GM18861 (cell line): ENCODE data around the gene FAM43A.
A peak's percentile ranks its signal among the peaks of the same experiment; 100 is the strongest.

Experiments
- ATAC-seq: cut with Tn5 transposase; IDR thresholded peaks from one replicate; pipeline ENCODE4 v1.9.1; 2021; ENCODE audit not compliant: unreplicated experiment

Gene FAM43A

GRCh38 chr3:194675680-194676079, 10.0 kb upstream of the FAM43A start:
- no peak for ATAC-seq

- ATAC-seq: no peak
Measured at GRCh38 chr3:194676471-194676870, 9.2 kb upstream of the FAM43A start.

- ATAC-seq: no peak
Measured at GRCh38 chr3:194680888-194681615, 4.6 kb upstream of the FAM43A start.

- no peak for ATAC-seq
Measured at GRCh38 chr3:194682189-194682693, 3.4 kb upstream of the FAM43A start.

- peak; percentile 39 for ATAC-seq
Measured at GRCh38 chr3:194682694-194683310, 2.9 kb upstream of the FAM43A start.

GRCh38 chr3:194683380-194683779, 2.3 kb upstream of the FAM43A start:
- no peak for ATAC-seq

- ATAC-seq: no peak
Measured at GRCh38 chr3:194685065-194685717, 492 bp upstream of the FAM43A start.

- no peak for ATAC-seq
Measured at GRCh38 chr3:194686414-194686815, 732 bp downstream of the FAM43A start.

- no peak for ATAC-seq
Measured at GRCh38 chr3:194686816-194687637, 1.3 kb downstream of the FAM43A start.

GRCh38 chr3:194687638-194688199, 2.0 kb downstream of the FAM43A start:
- ATAC-seq: no peak

GRCh38 chr3:194688200-194688740, 2.6 kb downstream of the FAM43A start:
- ATAC-seq: no peak

- ATAC-seq: no peak
Measured at GRCh38 chr3:194688946-194689345, 3.3 kb downstream of the FAM43A start.

- no peak for ATAC-seq
Measured at GRCh38 chr3:194689493-194689944, 3.8 kb downstream of the FAM43A start.

GRCh38 chr3:194690501-194691372, 5.1 kb downstream of the FAM43A start:
- no peak for ATAC-seq

GRCh38 chr3:194691481-194692283, 6.0 kb downstream of the FAM43A start:
- ATAC-seq: peak; percentile 65

- ATAC-seq: no peak
Measured at GRCh38 chr3:194696702-194697101, 11.0 kb downstream of the FAM43A start.

GRCh38 chr3:194702545-194702944, 16.9 kb downstream of the FAM43A start:
- ATAC-seq: no peak

GRCh38 chr3:194705227-194705626, 19.5 kb downstream of the FAM43A start:
- no peak for ATAC-seq

- ATAC-seq: no peak
Measured at GRCh38 chr3:194705761-194706160, 20.1 kb downstream of the FAM43A start.
